Transverse colon (tissue), 3 donors: ENCODE measurements around the gene PCDHGA3.

ENCODE experiments used
- POLR2A ChIP-seq: fragments of 450-650 bp; IDR thresholded peaks from one replicate; pipeline ENCODE4 v1.6.1; 2016; ENCODE audit warnings: antibody characterized with exemption, mild to moderate bottlenecking, moderate library complexity
- POLR2AphosphoS5 ChIP-seq, 3 donors: sonication (generic); formaldehyde crosslinking; IDR thresholded peaks; one replicate each; pipeline ENCODE4 v1.6.1; 2016; ENCODE audit warnings: antibody characterized with exemption in 3 of 3

- TF ChIP-seq POLR2A (no peak), POLR2AphosphoS5 (IDR thresholded peaks at IDR 0.05) (no peak)
Observed at GRCh38 chr5:141343953-141344463, 379 bp downstream of the PCDHGA3 start.
